ENCODE measurements around the gene EPHA6.
A peak's percentile ranks its signal among the peaks of the same experiment; 100 is the strongest.
"Not testable (repeated sequence)": the region's sequence is repeated elsewhere in the genome, so short reads cannot be mapped to it uniquely, and the experiment has no call there.

EPHA6 gene

GRCh38 chr3:97197083-97197482 lies 382.7 kb downstream of the EPHA6 start:
- DNase-seq = no peak

GRCh38 chr3:97197830-97198229 lies 383.4 kb downstream of the EPHA6 start:
- DNase-seq = no peak

- no peak for DNase-seq
Observed at GRCh38 chr3:97200387-97200786, 386.0 kb downstream of the EPHA6 start.

GRCh38 chr3:97201814-97202213 lies 387.4 kb downstream of the EPHA6 start:
- DNase-seq = no peak

- no peak for DNase-seq
Observed at GRCh38 chr3:97228966-97229365, 414.6 kb downstream of the EPHA6 start.

GRCh38 chr3:97230486-97230885 lies 416.1 kb downstream of the EPHA6 start:
- DNase-seq = no peak

- peak; percentile 58 for DNase-seq
Observed at GRCh38 chr3:97232393-97233034, 418.1 kb downstream of the EPHA6 start.

GRCh38 chr3:97235179-97235578 lies 420.8 kb downstream of the EPHA6 start:
- DNase-seq = no peak

- DNase-seq = no peak
Observed at GRCh38 chr3:97235611-97236315, 421.4 kb downstream of the EPHA6 start.

- DNase-seq = no peak
Observed at GRCh38 chr3:97241417-97241816, 427.0 kb downstream of the EPHA6 start.

- no peak for DNase-seq
Observed at GRCh38 chr3:97245201-97245910, 431.0 kb downstream of the EPHA6 start.

GRCh38 chr3:97256060-97256459 lies 441.7 kb downstream of the EPHA6 start:
- DNase-seq = no peak

- no peak for DNase-seq
Observed at GRCh38 chr3:97257942-97258697, 443.7 kb downstream of the EPHA6 start.

GRCh38 chr3:97259263-97259662 lies 444.9 kb downstream of the EPHA6 start:
- no peak for DNase-seq

- DNase-seq = no peak
Observed at GRCh38 chr3:97264180-97264579, 449.8 kb downstream of the EPHA6 start.

- no peak for DNase-seq
Observed at GRCh38 chr3:97265237-97266005, 451.0 kb downstream of the EPHA6 start.

GRCh38 chr3:97269202-97269601 lies 454.8 kb downstream of the EPHA6 start:
- no peak for DNase-seq

GRCh38 chr3:97276879-97277550 lies 462.6 kb downstream of the EPHA6 start:
- not testable (repeated sequence) for DNase-seq

GRCh38 chr3:97277708-97278107 lies 463.3 kb downstream of the EPHA6 start:
- DNase-seq = no peak

- DNase-seq = no peak
Observed at GRCh38 chr3:97278506-97278905, 464.1 kb downstream of the EPHA6 start.

- DNase-seq = peak; percentile 89
Observed at GRCh38 chr3:97291901-97292300, 477.5 kb downstream of the EPHA6 start.

- no peak for DNase-seq
Observed at GRCh38 chr3:97293596-97294131, 479.3 kb downstream of the EPHA6 start.
